GM23338 (cell line): Measurements from ENCODE around the gene KCTD14. TPM values are rescaled to one million over a fixed set of nuclear protein-coding genes. Genes with fewer than 3 reads are reported as not detected.

Experiments
- ATAC-seq: fragments of 200-7000 bp; cut with Tn5 transposase; 3 replicates; pipeline ENCODE4 v1.9.1; 2020
- DNase-seq: peaks from one replicate; pipeline ENCODE4 v3.0.0-alpha.2; 2015; ENCODE audit warnings: low spot score
- H2AFZ ChIP-seq: fragments of 200-600 bp; sonication (generic); 2 replicates; pipeline ENCODE4 v1.8.0; 2016; ENCODE audit warnings: antibody characterized with exemption, mild to moderate bottlenecking, moderate library complexity
- H3F3A ChIP-seq: fragments of 200-600 bp; sonication (generic); replicated peaks from 2 replicates; pipeline ENCODE4 v1.8.0; 2017; ENCODE audit warnings: antibody characterized with exemption, mixed run types, low read depth
- H3K27ac ChIP-seq: fragments of 200-600 bp; sonication (generic); 2 replicates; pipeline ENCODE4 v1.6.1; 2016; ENCODE audit warnings: low read depth
- H3K27me3 ChIP-seq: fragments of 200-600 bp; sonication (generic); 2 replicates; pipeline ENCODE4 v1.8.0; 2016; ENCODE audit warnings: mild to moderate bottlenecking, mixed run types, moderate library complexity; ENCODE audit not compliant: insufficient read depth
- H3K36me3 ChIP-seq: fragments of 200-600 bp; sonication (generic); 2 replicates; pipeline ENCODE4 v1.8.0; 2016; ENCODE audit warnings: mild to moderate bottlenecking; ENCODE audit not compliant: insufficient read depth
- H3K4me1 ChIP-seq: fragments of 200-600 bp; sonication (generic); 2 replicates; pipeline ENCODE4 v1.8.0; 2016; ENCODE audit warnings: mild to moderate bottlenecking, moderate library complexity; ENCODE audit not compliant: insufficient read depth
- H3K4me2 ChIP-seq: fragments of 200-600 bp; sonication (generic); 2 replicates; pipeline ENCODE4 v1.7.1; 2017; ENCODE audit warnings: mixed run types
- H3K4me3 ChIP-seq: fragments of 200-600 bp; sonication (generic); 2 replicates; pipeline ENCODE4 v1.6.1; 2016; ENCODE audit warnings: mixed run types
- H3K79me2 ChIP-seq: fragments of 200-600 bp; sonication (generic); replicated peaks from 2 replicates; pipeline ENCODE4 v1.8.0; 2017; ENCODE audit warnings: mild to moderate bottlenecking; ENCODE audit not compliant: insufficient read depth
- H3K9me2 ChIP-seq: fragments of 200-600 bp; sonication (generic); 2 replicates; pipeline ENCODE4 v1.8.0; 2017; ENCODE audit not compliant: insufficient read depth
- H4K20me1 ChIP-seq: fragments of 200-600 bp; sonication (generic); replicated peaks from 2 replicates; pipeline ENCODE4 v1.8.0; 2017; ENCODE audit warnings: mild to moderate bottlenecking; ENCODE audit not compliant: insufficient read depth
- H3K27ac Mint-ChIP-seq: 2 replicates; pipeline ENCODE4 v1.8.0; 2020; ENCODE audit warnings: inconsistent platforms, mild to moderate bottlenecking, moderate library complexity, mixed read lengths
- H3K27me3 Mint-ChIP-seq: 3 replicates; pipeline ENCODE4 v1.8.0; 2022; ENCODE audit warnings: low read depth, mild to moderate bottlenecking, moderate library complexity, mixed read lengths, inconsistent platforms; ENCODE audit not compliant: insufficient read depth, poor library complexity
- H3K36me3 Mint-ChIP-seq: 3 replicates; pipeline ENCODE4 v1.8.0; 2021; ENCODE audit warnings: low read depth, mild to moderate bottlenecking, inconsistent platforms, moderate library complexity, mixed read lengths
- H3K4me1 Mint-ChIP-seq: 3 replicates; pipeline ENCODE4 v1.8.0; 2020; ENCODE audit warnings: mild to moderate bottlenecking, inconsistent platforms, mixed read lengths
- H3K4me3 Mint-ChIP-seq: 3 replicates; pipeline ENCODE4 v1.8.0; 2021; ENCODE audit warnings: moderate library complexity, mild to moderate bottlenecking, inconsistent platforms, mixed read lengths
- H3K9me3 Mint-ChIP-seq: 3 replicates; pipeline ENCODE4 v1.8.0; 2020; ENCODE audit warnings: moderate library complexity, mild to moderate bottlenecking, inconsistent platforms, mixed read lengths
- CREB1 ChIP-seq: fragments of 250-450 bp; sonication (Bioruptor Pico); IDR thresholded peaks from 2 replicates; pipeline ENCODE4 v1.5.0; 2020; ENCODE audit warnings: low read depth, mild to moderate bottlenecking, moderate library complexity
- CTCF ChIP-seq, 2 experiments: fragments of 200-600 bp in 1 of 2; sonication (generic) in 1 of 2; conservative IDR thresholded peaks; 2 replicates each; pipeline versions ENCODE4 v1.5.1 to v1.6.1; 2016 to 2017; ENCODE audit warnings: antibody characterized with exemption in 2 of 2, low read depth in 2 of 2, mild to moderate bottlenecking in 2 of 2, moderate library complexity in 1 of 2
- ETS1 ChIP-seq: IDR thresholded peaks from 2 replicates; pipeline ENCODE4 v1.6.1; 2016; ENCODE audit warnings: antibody characterized with exemption
- EZH2 ChIP-seq: fragments of 200-600 bp; sonication (generic); IDR thresholded peaks from one replicate; pipeline ENCODE4 v1.8.0; 2017; ENCODE audit warnings: antibody characterized with exemption, mild to moderate bottlenecking, low read depth; ENCODE audit not compliant: unreplicated experiment
- EZH2phosphoT487 ChIP-seq: fragments of 200-600 bp; sonication (generic); IDR thresholded peaks from one replicate; pipeline ENCODE4 v1.8.1; 2018; ENCODE audit warnings: antibody characterized with exemption; ENCODE audit not compliant: unreplicated experiment
- JUNB ChIP-seq: IDR thresholded peaks from one replicate; pipeline ENCODE4 v1.6.1; 2016; ENCODE audit warnings: antibody characterized with exemption; ENCODE audit not compliant: unreplicated experiment
- NANOG ChIP-seq: IDR thresholded peaks from 2 replicates; pipeline ENCODE4 v1.6.1; 2016; ENCODE audit warnings: antibody characterized with exemption, borderline replicate concordance
- POLR2AphosphoS5 ChIP-seq: IDR thresholded peaks from 2 replicates; pipeline ENCODE4 v1.6.1; 2016; ENCODE audit warnings: antibody characterized with exemption, low read depth
- STAT1 ChIP-seq: IDR thresholded peaks from one replicate; pipeline ENCODE4 v1.6.1; 2016; ENCODE audit warnings: antibody characterized with exemption; ENCODE audit not compliant: unreplicated experiment
- ZNF114 ChIP-seq: fragments of 250-450 bp; sonication (Bioruptor Pico); IDR thresholded peaks from 2 replicates; pipeline ENCODE4 v1.5.0; 2020; ENCODE audit warnings: mild to moderate bottlenecking, moderate library complexity
- ZNF331 ChIP-seq: fragments of 250-450 bp; sonication (Bioruptor Pico); IDR thresholded peaks from 2 replicates; pipeline ENCODE4 v1.5.0; 2020; ENCODE audit warnings: low read depth, mild to moderate bottlenecking, moderate library complexity
- polyA plus RNA-seq: library from polyadenylated mRNA; unstranded; fragments of >200 nt; fragmentation: Nextera tagmentation; extraction: Ambion mirVana; gene quantifications from 2 replicates; pipeline ENCODE4 v1.2.1, GENCODE V29; 2016
- total RNA-seq: library from RNA; depleted of rRNA; stranded (reverse); fragments of >200 nt; shearing (Covaris generic); gene quantifications from 2 replicates; pipeline ENCODE4 v1.2.3, GENCODE V29; 2014
- TF ChIP-seq, protein P1 (sequence below): fragments of 250-450 bp; sonication (Bioruptor Pico); IDR thresholded peaks from 2 replicates; pipeline ENCODE4 v1.5.0; 2020; ENCODE audit warnings: mild to moderate bottlenecking, moderate library complexity
- TF ChIP-seq, protein P2 (sequence below): IDR thresholded peaks from one replicate; pipeline ENCODE4 v1.6.1; 2018; ENCODE audit warnings: antibody characterized with exemption; ENCODE audit not compliant: unreplicated experiment

Gene KCTD14
- total and polyA plus RNA-seq, 2 experiments from 2014 or later = 5.9 to 19.1 TPM

GRCh38 chr11:78010755-78011154 is 12.3 kb downstream of the KCTD14 start:
- H3K79me2 ChIP-seq = no peaks in the 10 kb centered on the region

More at GRCh38 chr11:78010755-78011154, 12.3 kb downstream of the KCTD14 start:
- Mint-ChIP-seq H3K4me1 (no peaks in the 10 kb centered on the region), H3K27ac (no peak overlapping the region), H3K9me3 (no peaks in the 10 kb centered on the region), H3K36me3 (peaks cover 7% of the 10 kb centered on the region), H3K4me3 (no peak overlapping the region), H3K27me3 (no peaks in the 10 kb centered on the region)
- Histone ChIP-seq H3K9me2 (no peaks in the 10 kb centered on the region), H3K27ac (no peak overlapping the region), H3K4me2 (no peak overlapping the region), H2AFZ (no peak overlapping the region), H3F3A (no peaks in the 10 kb centered on the region), H3K36me3 (no peaks in the 10 kb centered on the region), H3K4me1 (no peaks in the 10 kb centered on the region), H3K4me3 (no peak overlapping the region), H3K27me3 (no peaks in the 10 kb centered on the region), H4K20me1 (no peaks in the 10 kb centered on the region)
- TF ChIP-seq POLR2AphosphoS5 (no peak), CREB1 (CRISPR knock-in tag) (no peak), ZNF114 (CRISPR knock-in tag) (no peak), STAT1 (no peak), ETS1 (no peak), EZH2 (no peak), CTCF (conservative IDR thresholded peaks at IDR 0.05; ENCODE audit: low read depth in 2 of 2) (no peak), JUNB (no peak), NANOG (no peak), ZNF331 (no peak), EZH2phosphoT487 (no peak)
- TF ChIP-seq, protein P1, sequence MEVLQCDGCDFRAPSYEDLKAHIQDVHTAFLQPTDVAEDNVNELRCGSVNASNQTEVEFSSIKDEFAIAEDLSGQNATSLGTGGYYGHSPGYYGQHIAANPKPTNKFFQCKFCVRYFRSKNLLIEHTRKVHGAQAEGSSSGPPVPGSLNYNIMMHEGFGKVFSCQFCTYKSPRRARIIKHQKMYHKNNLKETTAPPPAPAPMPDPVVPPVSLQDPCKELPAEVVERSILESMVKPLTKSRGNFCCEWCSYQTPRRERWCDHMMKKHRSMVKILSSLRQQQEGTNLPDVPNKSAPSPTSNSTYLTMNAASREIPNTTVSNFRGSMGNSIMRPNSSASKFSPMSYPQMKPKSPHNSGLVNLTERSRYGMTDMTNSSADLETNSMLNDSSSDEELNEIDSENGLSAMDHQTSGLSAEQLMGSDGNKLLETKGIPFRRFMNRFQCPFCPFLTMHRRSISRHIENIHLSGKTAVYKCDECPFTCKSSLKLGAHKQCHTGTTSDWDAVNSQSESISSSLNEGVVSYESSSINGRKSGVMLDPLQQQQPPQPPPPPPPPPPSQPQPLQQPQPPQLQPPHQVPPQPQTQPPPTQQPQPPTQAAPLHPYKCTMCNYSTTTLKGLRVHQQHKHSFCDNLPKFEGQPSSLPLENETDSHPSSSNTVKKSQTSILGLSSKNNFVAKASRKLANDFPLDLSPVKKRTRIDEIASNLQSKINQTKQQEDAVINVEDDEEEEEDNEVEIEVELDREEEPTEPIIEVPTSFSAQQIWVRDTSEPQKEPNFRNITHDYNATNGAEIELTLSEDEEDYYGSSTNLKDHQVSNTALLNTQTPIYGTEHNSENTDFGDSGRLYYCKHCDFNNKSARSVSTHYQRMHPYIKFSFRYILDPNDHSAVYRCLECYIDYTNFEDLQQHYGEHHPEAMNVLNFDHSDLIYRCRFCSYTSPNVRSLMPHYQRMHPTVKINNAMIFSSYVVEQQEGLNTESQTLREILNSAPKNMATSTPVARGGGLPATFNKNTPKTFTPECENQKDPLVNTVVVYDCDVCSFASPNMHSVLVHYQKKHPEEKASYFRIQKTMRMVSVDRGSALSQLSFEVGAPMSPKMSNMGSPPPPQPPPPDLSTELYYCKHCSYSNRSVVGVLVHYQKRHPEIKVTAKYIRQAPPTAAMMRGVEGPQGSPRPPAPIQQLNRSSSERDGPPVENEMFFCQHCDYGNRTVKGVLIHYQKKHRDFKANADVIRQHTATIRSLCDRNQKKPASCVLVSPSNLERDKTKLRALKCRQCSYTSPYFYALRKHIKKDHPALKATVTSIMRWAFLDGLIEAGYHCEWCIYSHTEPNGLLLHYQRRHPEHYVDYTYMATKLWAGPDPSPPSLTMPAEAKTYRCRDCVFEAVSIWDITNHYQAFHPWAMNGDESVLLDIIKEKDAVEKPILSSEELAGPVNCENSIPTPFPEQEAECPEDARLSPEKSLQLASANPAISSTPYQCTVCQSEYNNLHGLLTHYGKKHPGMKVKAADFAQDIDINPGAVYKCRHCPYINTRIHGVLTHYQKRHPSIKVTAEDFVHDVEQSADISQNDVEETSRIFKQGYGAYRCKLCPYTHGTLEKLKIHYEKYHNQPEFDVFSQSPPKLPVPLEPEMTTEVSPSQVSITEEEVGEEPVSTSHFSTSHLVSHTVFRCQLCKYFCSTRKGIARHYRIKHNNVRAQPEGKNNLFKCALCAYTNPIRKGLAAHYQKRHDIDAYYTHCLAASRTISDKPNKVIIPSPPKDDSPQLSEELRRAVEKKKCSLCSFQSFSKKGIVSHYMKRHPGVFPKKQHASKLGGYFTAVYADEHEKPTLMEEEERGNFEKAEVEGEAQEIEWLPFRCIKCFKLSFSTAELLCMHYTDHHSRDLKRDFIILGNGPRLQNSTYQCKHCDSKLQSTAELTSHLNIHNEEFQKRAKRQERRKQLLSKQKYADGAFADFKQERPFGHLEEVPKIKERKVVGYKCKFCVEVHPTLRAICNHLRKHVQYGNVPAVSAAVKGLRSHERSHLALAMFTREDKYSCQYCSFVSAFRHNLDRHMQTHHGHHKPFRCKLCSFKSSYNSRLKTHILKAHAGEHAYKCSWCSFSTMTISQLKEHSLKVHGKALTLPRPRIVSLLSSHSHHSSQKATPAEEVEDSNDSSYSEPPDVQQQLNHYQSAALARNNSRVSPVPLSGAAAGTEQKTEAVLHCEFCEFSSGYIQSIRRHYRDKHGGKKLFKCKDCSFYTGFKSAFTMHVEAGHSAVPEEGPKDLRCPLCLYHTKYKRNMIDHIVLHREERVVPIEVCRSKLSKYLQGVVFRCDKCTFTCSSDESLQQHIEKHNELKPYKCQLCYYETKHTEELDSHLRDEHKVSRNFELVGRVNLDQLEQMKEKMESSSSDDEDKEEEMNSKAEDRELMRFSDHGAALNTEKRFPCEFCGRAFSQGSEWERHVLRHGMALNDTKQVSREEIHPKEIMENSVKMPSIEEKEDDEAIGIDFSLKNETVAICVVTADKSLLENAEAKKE (CRISPR knock-in tag) = no peak
- TF ChIP-seq, protein P2, sequence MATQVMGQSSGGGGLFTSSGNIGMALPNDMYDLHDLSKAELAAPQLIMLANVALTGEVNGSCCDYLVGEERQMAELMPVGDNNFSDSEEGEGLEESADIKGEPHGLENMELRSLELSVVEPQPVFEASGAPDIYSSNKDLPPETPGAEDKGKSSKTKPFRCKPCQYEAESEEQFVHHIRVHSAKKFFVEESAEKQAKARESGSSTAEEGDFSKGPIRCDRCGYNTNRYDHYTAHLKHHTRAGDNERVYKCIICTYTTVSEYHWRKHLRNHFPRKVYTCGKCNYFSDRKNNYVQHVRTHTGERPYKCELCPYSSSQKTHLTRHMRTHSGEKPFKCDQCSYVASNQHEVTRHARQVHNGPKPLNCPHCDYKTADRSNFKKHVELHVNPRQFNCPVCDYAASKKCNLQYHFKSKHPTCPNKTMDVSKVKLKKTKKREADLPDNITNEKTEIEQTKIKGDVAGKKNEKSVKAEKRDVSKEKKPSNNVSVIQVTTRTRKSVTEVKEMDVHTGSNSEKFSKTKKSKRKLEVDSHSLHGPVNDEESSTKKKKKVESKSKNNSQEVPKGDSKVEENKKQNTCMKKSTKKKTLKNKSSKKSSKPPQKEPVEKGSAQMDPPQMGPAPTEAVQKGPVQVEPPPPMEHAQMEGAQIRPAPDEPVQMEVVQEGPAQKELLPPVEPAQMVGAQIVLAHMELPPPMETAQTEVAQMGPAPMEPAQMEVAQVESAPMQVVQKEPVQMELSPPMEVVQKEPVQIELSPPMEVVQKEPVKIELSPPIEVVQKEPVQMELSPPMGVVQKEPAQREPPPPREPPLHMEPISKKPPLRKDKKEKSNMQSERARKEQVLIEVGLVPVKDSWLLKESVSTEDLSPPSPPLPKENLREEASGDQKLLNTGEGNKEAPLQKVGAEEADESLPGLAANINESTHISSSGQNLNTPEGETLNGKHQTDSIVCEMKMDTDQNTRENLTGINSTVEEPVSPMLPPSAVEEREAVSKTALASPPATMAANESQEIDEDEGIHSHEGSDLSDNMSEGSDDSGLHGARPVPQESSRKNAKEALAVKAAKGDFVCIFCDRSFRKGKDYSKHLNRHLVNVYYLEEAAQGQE = no peak
- no peak for DNase-seq
- ATAC-seq = no peak
